Head of caudate nucleus (tissue), 42 donors: ENCODE results near the gene APOBR.
"Not testable (repeated sequence)": the region's sequence is repeated elsewhere in the genome, so short reads cannot be mapped to it uniquely, and the experiment has no call there.

Experiments used
- DNase-seq, 42 donors: peaks; one replicate each; pipeline versions ENCODE4 v3.0.0 to v3.0.0-alpha.2; 2020 to 2021; ENCODE audit warnings: mixed read lengths in 7 of 42
- intact Hi-C: fragments of 100-400 bp; cut with DNase I; formaldehyde crosslinking; loops from one replicate; pipeline ENCODE4 v1.15.0; 2022

Gene APOBR

DNA sequence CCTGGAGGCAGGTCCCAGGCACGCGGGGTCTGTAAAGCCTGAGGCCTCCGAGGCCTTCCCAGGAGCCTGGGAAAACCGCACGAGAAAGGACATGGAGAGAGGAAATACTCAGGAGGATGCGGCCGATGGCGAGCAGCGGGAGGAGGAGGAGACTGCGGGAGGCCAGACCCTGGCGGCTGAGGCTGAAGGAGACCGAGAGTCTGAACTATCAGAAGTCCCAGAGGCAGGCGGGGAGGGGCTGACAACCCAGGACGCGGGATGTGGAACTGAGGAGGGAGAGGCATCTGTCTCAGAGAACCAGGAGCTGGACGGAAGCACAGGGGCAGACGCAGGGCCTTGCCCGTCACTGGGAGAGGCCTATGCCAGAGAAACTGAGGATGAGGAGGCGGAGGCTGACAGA lies 2.4 kb downstream of the APOBR start:
- DNase-seq: no peak
- intact Hi-C loops: no loop called here

DNA sequence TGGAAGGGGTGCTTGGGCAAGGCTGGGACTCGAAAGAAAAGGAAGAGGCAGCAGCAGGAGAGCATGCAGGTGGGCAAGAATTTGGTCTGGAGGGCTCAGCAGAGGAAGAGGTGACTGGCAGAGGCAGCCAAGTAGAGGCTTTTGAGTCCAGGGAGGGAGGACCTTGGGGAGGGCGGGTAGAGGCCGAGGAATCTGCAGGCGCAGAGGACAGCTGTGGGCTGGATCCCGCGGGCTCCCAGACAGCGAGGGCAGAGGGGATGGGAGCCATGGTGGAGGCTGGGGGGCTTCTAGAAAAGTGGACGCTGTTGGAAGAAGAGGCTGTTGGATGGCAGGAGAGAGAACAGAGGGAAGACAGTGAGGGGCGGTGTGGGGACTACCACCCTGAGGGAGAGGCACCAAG lies 2.9 kb downstream of the APOBR start:
- no peak for DNase-seq
- intact Hi-C loops: no loop called here

DNA sequence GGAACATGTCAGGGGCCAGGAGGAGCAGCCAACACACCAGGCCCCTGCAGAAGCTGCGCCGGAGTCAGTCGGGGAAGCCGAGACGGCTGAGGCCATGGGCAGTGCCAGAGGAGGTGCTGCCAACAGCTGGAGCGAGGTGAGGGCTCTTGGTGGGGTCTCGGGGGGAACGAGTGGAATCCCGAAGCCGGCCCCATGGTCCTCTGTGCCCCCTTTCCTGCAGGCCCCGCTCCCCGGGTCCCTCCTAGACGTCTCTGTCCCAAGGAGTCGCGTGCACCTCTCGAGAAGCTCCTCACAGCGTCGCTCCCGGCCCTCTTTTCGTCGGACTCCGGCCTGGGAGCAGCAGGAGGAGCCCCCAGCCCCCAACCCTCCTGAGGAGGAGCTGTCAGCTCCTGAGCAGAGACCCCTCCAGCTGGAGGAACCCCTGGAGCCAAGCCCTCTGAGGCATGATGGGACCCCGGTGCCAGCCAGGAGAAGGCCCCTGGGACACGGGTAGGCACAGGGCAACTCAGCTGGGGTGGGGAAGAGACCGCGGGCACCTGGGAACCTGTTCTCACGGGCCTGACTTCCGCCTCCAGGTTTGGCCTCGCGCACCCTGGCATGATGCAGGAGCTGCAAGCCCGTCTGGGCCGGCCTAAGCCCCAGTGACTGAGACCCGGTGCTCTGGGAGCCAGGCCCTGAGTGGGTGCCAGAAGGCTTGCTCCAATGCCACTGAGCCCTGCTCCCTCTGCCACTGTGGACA lies 3.6 kb downstream of the APOBR start:
- DNase-seq: no peak
- intact Hi-C loops: no loop called here

DNA sequence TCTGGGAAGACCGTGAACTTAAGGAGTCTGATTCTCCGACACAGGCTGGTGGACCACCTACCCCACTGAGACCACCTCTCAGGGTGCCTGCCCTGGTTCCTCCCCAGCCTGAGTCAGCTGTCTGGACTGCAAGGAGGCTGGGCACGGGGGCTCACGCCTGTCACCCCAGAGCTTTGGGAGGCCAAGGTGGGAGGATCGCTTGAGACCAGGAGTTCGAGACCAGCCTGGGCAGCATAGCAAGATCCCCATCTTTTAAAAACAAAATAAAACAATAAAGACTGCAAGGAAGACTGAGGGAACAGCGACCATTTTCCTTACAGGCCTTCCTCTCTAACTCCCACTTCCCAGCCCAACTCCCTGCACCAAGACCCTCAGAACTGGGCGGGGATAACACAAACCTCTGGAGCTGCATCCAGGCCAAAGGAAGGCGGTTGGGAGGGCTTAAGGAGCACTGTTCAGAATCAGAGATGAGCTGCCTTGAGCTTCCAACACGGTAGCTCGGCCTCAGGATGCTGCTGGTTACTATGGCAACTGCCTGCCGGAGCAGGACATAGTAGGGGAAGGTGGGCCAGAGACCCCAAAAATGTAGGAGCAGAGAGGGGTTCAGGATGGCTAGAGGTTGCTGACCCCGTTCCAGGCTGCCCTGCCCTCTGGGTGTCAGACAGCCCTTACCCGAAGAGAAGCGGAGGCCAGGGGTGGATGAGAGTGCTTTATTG lies 4.4 kb downstream of the APOBR start:
- intact Hi-C loops: no loop called here
- DNase-seq: no peak

DNA sequence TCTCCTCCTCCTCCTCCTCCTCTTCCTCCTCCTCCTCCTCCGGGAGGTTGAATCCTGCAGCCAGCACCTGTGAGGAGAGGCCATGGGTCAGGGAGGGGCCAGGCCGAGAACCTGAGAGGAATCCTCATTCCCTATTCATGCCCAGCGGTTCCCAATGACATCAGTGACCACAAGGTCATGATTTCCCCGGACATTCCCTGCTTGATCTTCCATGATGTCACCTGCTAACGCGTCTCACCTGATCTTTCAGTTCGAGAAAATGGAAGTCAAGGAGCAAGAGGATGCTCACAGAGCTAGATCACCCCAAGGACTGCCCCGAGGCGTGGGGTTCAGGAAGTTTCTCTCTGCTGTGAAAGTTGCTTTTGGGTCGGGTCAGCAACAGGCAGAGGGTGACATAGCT lies 5.4 kb downstream of the APOBR start:
- intact Hi-C loops: no loop called here
- DNase-seq: no peak

DNA sequence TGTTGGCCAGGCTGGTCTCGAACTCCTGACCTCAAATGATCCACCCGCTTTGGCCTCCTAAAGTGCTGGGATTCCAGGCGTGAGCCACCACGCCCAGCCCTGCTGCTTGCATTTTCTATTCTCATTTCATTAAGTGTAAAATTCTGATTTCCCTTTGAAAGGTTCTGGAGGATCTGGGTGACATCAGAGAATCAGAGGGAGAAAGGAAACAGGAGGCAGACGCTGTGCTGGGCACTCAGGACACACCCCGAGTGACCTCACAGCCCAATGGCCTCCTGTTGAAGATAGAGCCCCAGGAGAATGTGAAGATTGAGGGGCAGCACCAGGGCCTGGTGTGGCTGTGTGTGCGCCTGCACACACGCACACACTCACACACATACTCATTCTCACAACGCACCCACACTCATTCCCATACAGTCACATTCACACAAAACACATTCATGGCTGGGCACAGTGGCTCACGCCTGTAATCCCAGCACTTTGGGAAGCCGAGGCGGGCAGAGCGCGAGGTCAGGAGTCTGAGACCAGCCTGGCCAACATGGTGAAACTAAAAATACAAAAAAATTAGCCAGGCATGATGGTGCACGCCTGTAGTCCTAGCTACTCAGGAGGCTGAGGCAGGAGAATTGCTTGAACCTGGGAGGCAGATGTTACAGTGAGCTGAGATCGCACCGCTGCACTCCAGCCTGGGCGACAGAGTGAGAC lies 6.2 kb downstream of the APOBR start:
- intact Hi-C loops, DNase-seq: not testable (repeated sequence)

DNA sequence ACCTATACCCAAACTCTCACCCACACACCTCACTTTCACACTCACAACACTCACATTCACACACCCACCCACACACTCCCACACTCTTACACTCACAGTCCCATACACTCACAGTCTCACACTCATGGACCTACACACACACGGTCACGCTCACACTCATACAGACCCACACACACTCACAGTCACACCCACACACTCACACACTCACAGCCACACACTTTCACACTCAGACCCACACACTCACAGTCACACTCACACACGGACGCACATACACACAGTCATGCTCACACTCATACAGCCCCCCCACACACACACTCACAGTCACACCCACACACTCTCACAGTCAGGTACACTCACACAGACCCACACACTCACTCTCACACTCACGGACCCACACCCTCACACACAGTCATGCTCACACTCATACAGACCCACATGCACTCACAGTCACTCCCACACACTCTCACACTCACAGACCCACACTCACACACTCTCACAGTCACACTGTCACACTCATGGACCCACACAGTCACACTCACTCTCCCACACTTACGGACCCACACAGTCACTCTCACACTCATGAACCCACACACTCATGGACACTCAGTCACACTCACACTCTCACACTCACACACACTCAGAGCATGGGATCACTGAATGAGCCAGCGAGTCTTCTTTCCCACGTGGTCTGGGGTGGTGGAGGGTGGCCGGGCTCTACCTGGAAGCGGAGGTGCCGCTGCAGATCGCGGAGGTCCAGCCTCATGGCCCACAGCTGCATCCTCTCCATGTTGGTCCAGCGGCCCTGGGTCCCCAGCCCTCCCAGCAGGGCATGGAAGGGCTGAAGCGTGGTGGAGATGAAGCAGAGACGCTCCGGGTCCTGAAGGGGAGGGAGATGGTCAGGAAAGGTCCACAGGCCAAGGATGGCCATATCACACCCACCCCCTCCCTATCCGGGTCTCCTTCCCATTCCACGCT lies 7.1 kb downstream of the APOBR start:
- DNase-seq: no peak
- intact Hi-C loops: no loop called here

DNA sequence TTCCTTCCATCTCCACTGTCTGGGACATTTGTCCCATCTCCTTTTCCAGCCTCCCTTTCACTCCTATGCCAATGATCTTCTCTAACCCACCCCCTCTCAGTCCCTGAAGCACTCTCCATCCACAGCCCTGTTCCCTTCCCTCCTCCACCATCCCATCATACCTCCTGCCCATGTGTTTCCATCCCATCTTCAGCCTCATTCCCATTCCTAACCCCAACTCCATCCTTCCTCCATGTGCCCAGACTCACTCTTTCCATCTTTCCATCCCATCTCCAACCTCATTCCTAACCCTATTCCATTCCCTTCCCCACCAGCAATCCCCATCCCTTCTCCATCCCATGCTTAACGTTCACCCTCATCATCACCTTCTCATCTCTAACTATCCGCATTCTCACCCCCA lies 7.8 kb downstream of the APOBR start:
- no peak for DNase-seq
- intact Hi-C loops: no loop called here

DNA sequence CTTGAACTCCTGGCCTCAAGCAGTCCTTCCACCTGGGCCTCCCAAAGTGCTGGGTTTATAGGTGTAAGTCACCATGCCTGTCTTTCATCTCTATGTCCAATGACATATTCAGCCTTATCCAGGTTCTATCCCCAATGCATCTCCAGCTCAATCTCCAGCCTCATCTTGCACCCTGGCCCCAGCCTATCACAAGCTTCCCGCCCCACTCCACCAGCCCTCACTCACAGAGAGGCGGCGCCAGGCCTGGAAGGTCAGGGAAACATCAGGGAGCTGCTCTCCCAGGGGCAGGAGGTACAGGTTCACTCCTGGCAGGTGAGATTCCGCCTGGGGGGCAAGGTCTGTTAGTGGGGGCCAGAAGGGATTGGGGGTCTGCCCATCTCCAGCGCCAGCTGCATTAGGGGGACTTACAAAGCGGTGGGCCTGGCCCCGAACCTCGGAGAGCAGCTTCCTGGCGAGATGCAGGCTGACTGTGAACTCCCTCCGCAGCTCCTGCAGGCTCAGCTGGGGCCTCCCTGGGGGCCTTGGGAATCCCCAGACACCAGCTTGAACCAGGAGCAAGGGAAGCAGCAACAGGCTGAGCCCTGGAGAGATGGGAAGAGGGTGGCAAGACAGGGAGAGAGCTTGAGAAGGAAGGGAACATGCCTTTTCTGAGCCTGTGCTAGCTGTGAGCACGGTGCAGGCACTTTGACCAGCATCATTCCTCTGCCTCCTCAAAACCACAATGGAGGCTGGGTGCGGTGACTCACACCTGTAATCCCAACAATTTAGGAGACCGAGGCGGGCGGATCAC lies 9.2 kb downstream of the APOBR start:
- intact Hi-C loops: no loop called here
- no peak for DNase-seq

DNA sequence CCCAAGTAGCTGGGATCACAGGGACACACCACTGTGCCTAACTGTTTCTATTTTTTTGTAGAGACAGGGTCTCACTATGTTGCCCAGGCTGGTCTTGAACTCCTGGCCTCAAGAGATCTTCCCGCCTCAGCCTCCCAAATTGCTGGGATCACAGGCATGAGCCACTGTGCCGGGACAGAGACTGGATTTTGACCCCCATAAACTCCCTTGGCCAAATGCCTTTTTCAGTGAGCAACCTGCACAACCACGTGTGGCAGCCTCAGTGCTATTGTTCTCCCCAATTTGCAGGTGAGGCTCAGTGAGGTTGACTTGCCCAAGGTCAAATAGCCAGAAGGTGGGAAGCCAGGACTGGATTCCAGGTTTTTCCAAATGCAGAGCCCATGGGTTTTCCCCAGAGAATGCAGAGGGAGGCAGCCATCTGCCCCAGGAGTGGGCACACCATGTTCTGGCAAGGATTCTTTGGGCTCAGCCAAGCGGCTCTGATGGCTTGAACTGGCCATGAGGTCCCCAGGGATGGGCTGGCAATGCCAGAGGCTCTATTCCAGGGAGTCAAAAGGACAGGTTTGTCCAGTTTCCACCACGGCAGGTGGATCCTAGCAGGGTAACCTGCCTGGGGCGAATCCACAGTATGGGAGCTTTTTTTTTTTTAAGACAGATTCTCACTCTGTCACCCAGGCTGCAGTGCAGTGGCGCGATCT lies 10.4 kb downstream of the APOBR start:
- DNase-seq: no peak
- intact Hi-C loops: no loop called here

DNA sequence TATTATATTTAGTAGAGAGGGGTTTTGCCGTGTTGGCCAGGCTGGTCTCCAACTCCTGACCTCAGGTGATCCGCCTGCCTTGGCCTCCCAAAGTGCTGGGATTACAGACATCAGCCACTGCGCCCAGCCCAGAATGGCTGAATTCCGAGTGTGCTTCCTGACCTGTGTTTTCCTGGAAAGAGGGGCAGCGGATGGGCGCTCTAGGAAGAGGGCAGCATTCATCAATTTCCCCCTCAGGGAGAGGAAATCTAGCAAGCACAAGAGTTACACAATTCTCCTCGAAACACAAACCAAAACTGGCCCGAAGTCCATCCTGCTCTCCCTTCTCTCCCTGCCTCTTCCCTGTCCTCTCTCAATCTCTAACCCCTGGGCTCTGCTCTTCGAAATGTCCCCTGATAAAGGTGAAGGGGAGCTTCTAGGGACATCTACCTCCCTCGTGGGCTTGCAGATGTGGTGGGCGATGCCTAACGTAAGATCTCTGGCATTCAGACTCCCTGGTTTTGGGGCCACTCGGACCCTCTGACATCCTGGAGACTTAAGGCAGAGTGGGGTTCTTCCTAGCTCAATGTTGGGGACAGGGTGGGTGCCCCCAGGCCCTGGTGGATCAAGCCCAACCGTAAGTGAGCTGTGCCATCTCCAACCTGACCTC lies 11.2 kb downstream of the APOBR start:
- intact Hi-C loops: no loop called here
- DNase-seq: no peak

DNA sequence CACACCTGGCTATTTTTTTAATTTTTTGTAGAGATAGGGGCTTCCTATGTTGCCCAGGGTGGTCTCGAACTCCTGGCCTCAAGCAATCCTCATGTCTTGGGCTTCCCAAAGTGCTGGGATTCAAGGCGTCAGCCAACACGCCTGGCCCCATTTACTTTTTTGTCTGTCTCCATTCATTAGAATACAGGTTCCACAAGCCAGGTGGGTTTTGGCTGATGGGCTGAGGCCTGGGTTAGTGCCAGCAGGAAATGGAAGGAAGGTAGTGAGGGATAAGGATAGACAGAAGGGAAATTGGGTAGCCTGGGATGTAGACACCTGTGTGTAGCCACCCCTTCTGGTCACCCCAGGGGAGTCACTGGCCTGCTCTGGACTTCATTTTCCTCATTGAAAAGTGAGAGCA lies 16.6 kb downstream of the APOBR start:
- DNase-seq: no peak
- intact Hi-C loops: no loop called here

DNA sequence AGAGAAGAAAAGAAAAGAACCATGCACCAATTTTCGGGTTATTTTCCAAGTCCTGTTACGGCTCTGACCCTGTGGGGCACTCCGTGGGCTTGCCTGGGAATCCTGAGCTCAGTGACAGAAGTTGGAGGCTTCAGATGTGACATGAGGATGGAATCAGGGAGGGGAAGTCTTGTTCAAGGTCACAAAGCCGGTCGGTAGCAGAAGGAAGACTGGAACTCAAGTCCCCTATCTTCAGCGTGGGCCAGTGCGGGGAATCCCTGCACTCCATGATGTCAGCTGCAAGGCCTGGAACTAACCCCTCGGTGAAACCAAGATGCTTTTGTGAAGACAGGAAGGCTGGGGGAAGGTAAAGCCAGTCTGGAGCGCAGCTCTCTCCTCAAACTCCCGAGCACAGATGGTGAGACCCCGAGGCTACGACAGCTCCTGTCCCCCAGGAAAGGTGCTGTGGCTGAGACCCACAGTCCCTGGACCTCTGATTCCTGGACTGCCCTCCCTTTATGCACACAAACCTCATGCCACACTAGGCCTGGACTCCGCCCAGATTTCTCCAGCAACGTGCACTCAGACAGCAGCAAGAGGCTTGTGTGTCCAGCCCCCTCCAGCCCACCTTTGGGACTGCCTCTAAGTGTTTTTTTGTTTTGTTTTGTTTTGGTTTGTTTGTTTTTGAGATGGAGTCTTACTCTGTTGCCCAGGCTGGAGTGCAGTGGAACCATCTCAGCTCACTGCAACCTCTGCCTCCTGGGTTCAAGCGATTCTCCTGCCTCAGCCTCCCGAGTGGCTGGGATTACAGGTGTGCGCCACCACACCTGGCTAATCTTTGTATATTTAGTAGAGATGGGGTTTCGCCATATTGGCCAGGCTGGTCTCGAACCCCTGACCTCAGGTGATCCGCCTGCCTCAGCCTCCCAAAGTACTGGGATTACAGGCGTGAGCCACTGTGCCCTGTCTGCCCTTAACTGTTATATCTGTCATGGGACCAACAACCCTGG lies 17.7 kb downstream of the APOBR start:
- intact Hi-C loops: no loop called here
- DNase-seq: no peak

DNA sequence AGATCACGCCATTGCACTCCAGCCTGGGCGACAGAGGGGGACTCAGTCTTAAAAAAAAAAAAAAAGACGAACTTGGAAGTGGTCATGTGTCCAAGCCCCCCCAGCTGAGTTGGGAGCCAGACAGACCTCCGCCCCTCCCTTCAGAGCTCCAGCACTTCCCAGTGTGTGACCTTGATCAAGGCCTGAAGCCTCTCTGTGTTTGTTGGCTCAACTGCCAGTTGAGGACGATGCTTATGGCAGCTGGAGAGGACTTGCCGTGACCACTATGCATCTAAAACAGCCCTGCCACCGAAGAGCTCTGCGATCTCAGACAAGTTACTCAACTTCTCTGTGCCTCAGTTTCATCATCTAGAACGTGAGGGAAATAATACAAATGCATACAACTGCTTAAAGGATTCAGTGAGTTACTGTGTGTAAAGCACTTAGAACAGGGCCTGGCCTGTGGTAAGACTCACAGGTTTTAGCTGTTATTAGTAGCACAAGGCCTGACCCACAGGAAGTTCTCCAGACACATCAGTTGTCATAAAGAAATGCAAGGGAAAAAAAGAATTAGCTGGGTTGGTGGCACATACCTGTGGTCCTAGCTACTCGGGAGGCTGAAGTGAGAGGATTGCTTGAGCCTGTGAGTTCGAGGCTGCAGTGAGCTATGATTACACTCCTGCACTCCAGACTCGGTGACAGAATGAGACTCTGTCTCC lies 19.2 kb downstream of the APOBR start:
- DNase-seq: no peak
- intact Hi-C loops: no loop called here

DNA sequence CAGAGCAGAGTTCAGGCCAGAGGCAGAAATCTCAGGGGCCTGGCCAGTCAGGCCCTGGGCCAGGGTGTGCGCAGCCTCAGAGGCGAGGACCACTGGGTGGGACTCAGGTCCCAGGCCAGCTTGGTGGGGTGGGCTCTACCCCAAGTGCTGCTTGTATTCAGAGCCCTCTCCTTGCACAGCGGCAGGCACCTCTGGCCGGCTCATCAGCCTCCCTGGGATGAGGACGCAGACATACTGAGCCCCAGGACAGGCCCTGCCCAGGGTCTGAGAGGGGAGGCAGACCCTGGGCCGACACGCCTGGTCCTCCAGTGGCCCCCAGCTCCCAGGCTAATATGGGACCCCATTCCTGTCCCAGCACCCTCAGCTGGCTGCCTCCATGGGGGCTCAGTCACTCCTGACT lies 19.8 kb downstream of the APOBR start:
- intact Hi-C loops: no loop called here
- no peak for DNase-seq

DNA sequence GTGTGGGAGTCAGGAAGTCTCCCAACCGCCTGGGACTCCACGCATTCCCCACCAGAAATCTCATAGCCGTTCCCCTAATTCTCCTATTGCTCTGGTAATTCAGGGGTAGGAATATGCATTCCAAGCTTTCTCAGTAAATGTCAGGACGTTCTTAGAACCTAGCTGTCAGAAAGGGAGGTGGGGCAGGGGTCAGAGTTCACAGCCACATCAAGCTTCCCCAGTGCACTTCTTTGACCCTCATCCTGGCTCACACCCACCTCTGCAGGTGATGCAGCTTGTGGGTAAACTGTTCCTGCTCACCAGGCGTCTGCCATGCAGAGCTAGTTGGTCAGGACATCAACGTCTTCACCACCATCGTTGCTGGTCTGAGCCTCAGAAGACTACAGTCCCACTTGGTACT lies 26.2 kb downstream of the APOBR start:
- DNase-seq: no peak

More for the DNA sequence above, 26.2 kb downstream of the APOBR start:
- intact Hi-C loops: no loop called here
